AG09319 (cell line): ENCODE measurements around the gene UBAC2.

Experiments used
- DNase-seq: peaks from one replicate; pipeline ENCODE4 v3.0.0-alpha.2; 2010; ENCODE audit warnings: low read depth; ENCODE audit errors: extremely low read depth
- TF ChIP-seq, protein P1 (sequence below): IDR thresholded peaks from 2 replicates; pipeline ENCODE4 v1.5.1; 2011; ENCODE audit warnings: low read depth, mild to moderate bottlenecking, inconsistent platforms, low read length, moderate library complexity

The UBAC2 gene

DNA sequence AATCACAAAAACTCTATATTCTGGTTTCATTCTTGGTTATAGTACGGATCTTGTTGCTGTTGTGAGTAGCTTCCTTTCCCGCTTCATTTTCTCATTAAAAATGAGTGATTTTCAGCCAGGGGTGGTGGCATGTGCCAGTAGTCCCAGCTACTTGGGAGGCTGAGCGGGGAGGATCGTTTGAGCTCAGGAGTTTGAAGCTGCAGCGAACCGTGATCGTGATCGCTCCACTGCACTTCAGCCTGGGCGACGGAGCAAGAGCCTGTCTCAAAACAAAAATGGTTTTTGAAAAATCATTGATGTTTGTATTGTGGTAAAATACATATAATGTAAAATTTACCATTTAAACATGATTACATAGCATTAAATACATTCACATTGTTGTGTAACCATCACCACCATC lies 229.0 kb downstream of the UBAC2 start:
- TF ChIP-seq, protein P1, sequence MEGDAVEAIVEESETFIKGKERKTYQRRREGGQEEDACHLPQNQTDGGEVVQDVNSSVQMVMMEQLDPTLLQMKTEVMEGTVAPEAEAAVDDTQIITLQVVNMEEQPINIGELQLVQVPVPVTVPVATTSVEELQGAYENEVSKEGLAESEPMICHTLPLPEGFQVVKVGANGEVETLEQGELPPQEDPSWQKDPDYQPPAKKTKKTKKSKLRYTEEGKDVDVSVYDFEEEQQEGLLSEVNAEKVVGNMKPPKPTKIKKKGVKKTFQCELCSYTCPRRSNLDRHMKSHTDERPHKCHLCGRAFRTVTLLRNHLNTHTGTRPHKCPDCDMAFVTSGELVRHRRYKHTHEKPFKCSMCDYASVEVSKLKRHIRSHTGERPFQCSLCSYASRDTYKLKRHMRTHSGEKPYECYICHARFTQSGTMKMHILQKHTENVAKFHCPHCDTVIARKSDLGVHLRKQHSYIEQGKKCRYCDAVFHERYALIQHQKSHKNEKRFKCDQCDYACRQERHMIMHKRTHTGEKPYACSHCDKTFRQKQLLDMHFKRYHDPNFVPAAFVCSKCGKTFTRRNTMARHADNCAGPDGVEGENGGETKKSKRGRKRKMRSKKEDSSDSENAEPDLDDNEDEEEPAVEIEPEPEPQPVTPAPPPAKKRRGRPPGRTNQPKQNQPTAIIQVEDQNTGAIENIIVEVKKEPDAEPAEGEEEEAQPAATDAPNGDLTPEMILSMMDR: no peak
- DNase-seq: no peak

GRCh38 chr13:99431927-99432608 lies 231.4 kb downstream of the UBAC2 start:
- DNase-seq: no peak

DNA sequence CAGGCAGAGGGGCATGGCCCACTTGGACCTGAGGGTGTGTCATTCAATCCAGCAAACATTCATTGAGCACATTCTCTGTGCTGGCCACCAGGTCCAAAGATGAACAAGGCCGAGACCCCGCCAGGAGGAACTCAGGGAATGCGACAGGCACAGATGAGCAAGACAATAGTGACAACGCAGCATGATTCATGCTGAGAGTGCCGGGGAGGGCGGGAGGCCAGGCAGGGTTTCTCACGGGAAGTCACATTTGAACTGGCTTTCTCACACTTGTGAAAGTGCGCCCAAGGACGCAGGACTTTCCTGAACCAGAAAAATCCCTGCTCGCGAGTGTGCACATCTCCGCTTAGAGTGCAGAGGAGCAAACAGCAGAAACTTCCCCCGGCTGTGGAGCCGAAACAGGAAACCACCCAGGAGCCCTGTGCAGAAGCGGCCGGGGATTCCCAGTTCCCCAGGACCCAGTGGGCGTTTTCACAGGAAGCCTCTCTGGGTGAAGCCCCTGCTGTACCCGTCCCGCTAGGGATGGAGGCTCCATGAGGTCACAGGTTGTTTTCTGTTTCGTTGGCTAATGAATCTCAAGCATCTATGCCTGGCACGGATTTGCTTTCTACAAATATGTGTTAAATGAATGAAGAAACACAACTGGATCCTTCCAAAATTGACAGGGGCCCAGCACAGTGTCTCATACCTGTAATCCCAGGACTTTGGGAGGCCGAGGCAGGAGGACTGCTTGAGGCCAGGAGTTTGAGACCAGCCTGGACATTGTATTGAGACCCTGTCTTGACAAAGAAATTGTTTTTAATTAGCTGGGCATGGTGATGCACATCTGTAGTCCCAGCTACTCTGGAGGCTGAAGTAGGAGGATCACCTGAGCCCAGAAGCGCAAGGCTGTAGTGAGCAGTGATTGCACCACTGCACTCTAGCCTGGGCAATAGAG lies 232.2 kb downstream of the UBAC2 start:
- TF ChIP-seq, protein P1: no peak
- no peak for DNase-seq

More at GRCh38 chr13:99431927-99432608, 231.4 kb downstream of the UBAC2 start:
- TF ChIP-seq, protein P1: no peak

- no peak for DNase-seq
Measured at GRCh38 chr13:99433543-99434075, 233.0 kb downstream of the UBAC2 start.

GRCh38 chr13:99434258-99434788 lies 233.7 kb downstream of the UBAC2 start:
- TF ChIP-seq, protein P1: no peak

More at GRCh38 chr13:99433543-99434075, 233.0 kb downstream of the UBAC2 start:
- TF ChIP-seq, protein P1: no peak

GRCh38 chr13:99435116-99435515 lies 234.5 kb downstream of the UBAC2 start:
- TF ChIP-seq, protein P1: no peak
- no peak for DNase-seq

More at GRCh38 chr13:99434258-99434788, 233.7 kb downstream of the UBAC2 start:
- no peak for DNase-seq
